ENCODE measurements around the gene ABLIM1.
A peak's percentile ranks its signal among the peaks of the same experiment; 100 is the strongest.

Gene ABLIM1

GRCh38 chr10:114646426-114646825, 11.6 kb downstream of the ABLIM1 start:
- DNase-seq = no peak

GRCh38 chr10:114645706-114646105, 12.4 kb downstream of the ABLIM1 start:
- no peak for DNase-seq

GRCh38 chr10:114643158-114643557, 14.9 kb downstream of the ABLIM1 start:
- DNase-seq = no peak

GRCh38 chr10:114642729-114643128, 15.3 kb downstream of the ABLIM1 start:
- DNase-seq = no peak

GRCh38 chr10:114638821-114639625, 19.1 kb downstream of the ABLIM1 start:
- no peak for DNase-seq

- peak; percentile 78 for DNase-seq
Observed at GRCh38 chr10:114635797-114636550, 22.1 kb downstream of the ABLIM1 start.

- no peak for DNase-seq
Observed at GRCh38 chr10:114635101-114635500, 23.0 kb downstream of the ABLIM1 start.

- no peak for DNase-seq
Observed at GRCh38 chr10:114634609-114634979, 23.5 kb downstream of the ABLIM1 start.

GRCh38 chr10:114632869-114633715, 25.0 kb downstream of the ABLIM1 start:
- peak; percentile 36 for DNase-seq

GRCh38 chr10:114631666-114632417, 26.2 kb downstream of the ABLIM1 start:
- no peak for DNase-seq

- DNase-seq = no peak
Observed at GRCh38 chr10:114631090-114631665, 26.9 kb downstream of the ABLIM1 start.

GRCh38 chr10:114629824-114630730, 28.0 kb downstream of the ABLIM1 start:
- DNase-seq = no peak

GRCh38 chr10:114629083-114629823, 28.8 kb downstream of the ABLIM1 start:
- DNase-seq = no peak

- DNase-seq = no peak
Observed at GRCh38 chr10:114628106-114628505, 30.0 kb downstream of the ABLIM1 start.

GRCh38 chr10:114626841-114627240, 31.2 kb downstream of the ABLIM1 start:
- no peak for DNase-seq

- DNase-seq = no peak
Observed at GRCh38 chr10:114624951-114625780, 32.9 kb downstream of the ABLIM1 start.

- no peak for DNase-seq
Observed at GRCh38 chr10:114624422-114624821, 33.7 kb downstream of the ABLIM1 start.

GRCh38 chr10:114623661-114624294, 34.3 kb downstream of the ABLIM1 start:
- DNase-seq = peak; percentile 78

GRCh38 chr10:114623155-114623554, 34.9 kb downstream of the ABLIM1 start:
- DNase-seq = no peak

All from DMS153 (cell line).